CD14-positive monocyte (primary cell): ENCODE results near the gene ADAMTS3. TPM values are rescaled to one million over a fixed set of nuclear protein-coding genes. Genes with fewer than 3 reads are reported as not detected.

Experiments used
- DNase-seq, 3 donors: peaks; one replicate each; pipeline ENCODE4 v3.0.0-alpha.2; 2011 to 2022
- H2AFZ ChIP-seq: 2 replicates; pipeline ENCODE4 v1.6.0; 2012; ENCODE audit warnings: mild to moderate bottlenecking, low read depth, low read length, inconsistent platforms; ENCODE audit not compliant: insufficient read depth, poor library complexity, severe bottlenecking
- H3K27ac ChIP-seq, 2 donors: 1 replicate in 1 of 2; 2 replicates in 1 of 2; pipeline ENCODE4 v1.5.1; 2012 to 2013; ENCODE audit warnings: low read length in 2 of 2, control low read depth in 1 of 2, inconsistent platforms in 1 of 2, low read depth in 1 of 2, mild to moderate bottlenecking in 1 of 2
- H3K27me3 ChIP-seq, 2 donors: one replicate each; pipeline versions ENCODE4 v1.6.0 to v1.6.1; 2011 to 2013; ENCODE audit warnings: low read length in 2 of 2; ENCODE audit not compliant: control insufficient read depth in 2 of 2, insufficient read depth in 2 of 2
- H3K36me3 ChIP-seq, 2 donors: replicated peaks in 1 of 2; 1 replicate in 1 of 2; 2 replicates in 1 of 2; pipeline versions ENCODE4 v1.5.1 to v1.6.1; 2012 to 2013; ENCODE audit warnings: low read length in 2 of 2, control low read depth in 1 of 2, inconsistent platforms in 1 of 2, mild to moderate bottlenecking in 1 of 2; ENCODE audit not compliant: insufficient read depth in 2 of 2, control insufficient read depth in 1 of 2
- H3K4me1 ChIP-seq, 2 donors: 1 replicate in 1 of 2; 2 replicates in 1 of 2; pipeline versions ENCODE4 v1.5.1 to v1.6.1; 2012 to 2013; ENCODE audit warnings: low read length in 2 of 2, control low read depth in 1 of 2, inconsistent platforms in 1 of 2, mild to moderate bottlenecking in 1 of 2, moderate library complexity in 1 of 2; ENCODE audit not compliant: insufficient read depth in 2 of 2, control insufficient read depth in 1 of 2
- H3K4me2 ChIP-seq: replicated peaks from 2 replicates; pipeline ENCODE3; 2012; ENCODE audit warnings: low read length, moderate library complexity, mild to moderate bottlenecking; ENCODE audit not compliant: poor library complexity, severe bottlenecking; ENCODE audit errors: extremely low read depth
- H3K4me3 ChIP-seq, 3 experiments: fragments of 200-600 bp in 1 of 3; sonication (generic) in 1 of 3; replicated peaks in 1 of 3; 1 replicate in 2 of 3; 2 replicates in 1 of 3; pipeline ENCODE4 v1.5.1; 2011 to 2013; ENCODE audit warnings: low read length in 3 of 3, mild to moderate bottlenecking in 3 of 3, control low read depth in 2 of 3, low read depth in 2 of 3, inconsistent platforms in 1 of 3, moderate library complexity in 1 of 3
- H3K79me2 ChIP-seq: 2 replicates; pipeline ENCODE4 v1.6.0; 2012; ENCODE audit warnings: mild to moderate bottlenecking, control low read depth, inconsistent platforms, low read length, moderate library complexity; ENCODE audit not compliant: insufficient read depth
- H3K9ac ChIP-seq: 2 replicates; pipeline ENCODE4 v1.6.0; 2017; ENCODE audit warnings: low read length, mild to moderate bottlenecking; ENCODE audit not compliant: insufficient read depth, poor library complexity, severe bottlenecking
- H3K9me3 ChIP-seq, 2 donors: replicated peaks in 1 of 2; 1 replicate in 1 of 2; 2 replicates in 1 of 2; pipeline versions ENCODE4 v1.5.1 to v1.6.1; 2012 to 2013; ENCODE audit warnings: low read length in 2 of 2, control low read depth in 1 of 2; ENCODE audit not compliant: control insufficient read depth in 1 of 2, insufficient read depth in 1 of 2
- H4K20me1 ChIP-seq: 2 replicates; pipeline ENCODE4 v1.6.0; 2012; ENCODE audit warnings: mild to moderate bottlenecking, low read length, control low read depth, moderate library complexity; ENCODE audit not compliant: insufficient read depth
- H3K27ac Mint-ChIP-seq, 7 donors: one replicate each; pipeline ENCODE4 v1.8.0; 2020; ENCODE audit warnings: mild to moderate bottlenecking in 7 of 7, mixed read lengths in 7 of 7, moderate library complexity in 6 of 7, inconsistent platforms in 2 of 7
- H3K27me3 Mint-ChIP-seq, 3 donors: one replicate each; pipeline ENCODE4 v1.8.0; 2021 to 2022; ENCODE audit warnings: low read depth in 3 of 3, mild to moderate bottlenecking in 3 of 3, mixed read lengths in 3 of 3, moderate library complexity in 3 of 3, inconsistent platforms in 1 of 3
- H3K36me3 Mint-ChIP-seq, 2 donors: one replicate each; pipeline ENCODE4 v1.8.0; 2020; ENCODE audit warnings: mixed read lengths in 2 of 2, inconsistent platforms in 1 of 2, mild to moderate bottlenecking in 1 of 2
- H3K4me1 Mint-ChIP-seq: one replicate; pipeline ENCODE4 v1.8.0; 2020; ENCODE audit warnings: mild to moderate bottlenecking, mixed read lengths
- H3K4me3 Mint-ChIP-seq, 2 donors: one replicate each; pipeline ENCODE4 v1.8.0; 2020; ENCODE audit warnings: mild to moderate bottlenecking in 2 of 2, mixed read lengths in 2 of 2, moderate library complexity in 1 of 2
- H3K9me3 Mint-ChIP-seq, 7 donors: one replicate each; pipeline ENCODE4 v1.8.0; 2020 to 2022; ENCODE audit warnings: mixed read lengths in 7 of 7, mild to moderate bottlenecking in 6 of 7, moderate library complexity in 6 of 7, inconsistent platforms in 2 of 7
- CTCF ChIP-seq: fragments of 200-600 bp; IDR thresholded peaks from one replicate; pipeline ENCODE4 v1.8.0; 2022; ENCODE audit warnings: antibody characterized with exemption, mild to moderate bottlenecking
- WGBS: methylation state at CpG from one replicate; pipeline ENCODE4 v1.1.5; 2013; ENCODE audit warnings: missing lambda C conversion rate; ENCODE audit not compliant: insufficient coverage; 5-methylcytosine and 5-hydroxymethylcytosine counted together
- intact Hi-C, 2 donors: fragments of 100-400 bp; cut with micrococcal nuclease; formaldehyde crosslinking; loops; one replicate each; pipeline versions ENCODE4 v1.15.0 to v1.15.1; 2023
- polyA plus RNA-seq, 3 donors: library from polyadenylated mRNA; depleted of rRNA in 1 of 3; unstranded in 2 of 3; stranded (reverse) in 1 of 3; fragments of 300-500 nt in 2 of 3; fragments of >200 nt in 1 of 3; fragmentation: Illumina TruSeq in 2 of 3; gene quantifications; 1 replicate in 2 of 3; 2 replicates in 1 of 3; pipeline ENCODE4 v1.2.3, GENCODE V29; 2012 to 2021

The ADAMTS3 gene
- polyA plus RNA-seq, 3 donors, result not detected

- H3K27ac Mint-ChIP-seq, result no peak overlapping the region
- no CpG with 5 or more reads among the region's 6 CpGs for whole genome bisulfite sequencing
- no peak for DNase-seq
- Histone ChIP-seq H2AFZ (no peak overlapping the region), H4K20me1 (no peaks in the 10 kb centered on the region), H3K9me3 (no peaks in the 10 kb centered on the region), H3K79me2 (no peaks in the 10 kb centered on the region), H3K4me3 (no peak overlapping the region), H3K9ac (no peak overlapping the region), H3K27ac (no peak overlapping the region), H3K36me3 (no peaks in the 10 kb centered on the region), H3K4me1 (peaks cover 18 to 19% of the 10 kb centered on the region in 2 donors), H3K27me3 (peaks cover 17 to 44% of the 10 kb centered on the region in 2 donors), H3K4me2 (no peak overlapping the region)
- peaks cover 28% of the 10 kb centered on the region for H3K4me1 Mint-ChIP-seq
- H3K9me3 Mint-ChIP-seq, result peaks cover 0 to 20% (median 3%) of the 10 kb centered on the region in 7 donors
- no peak for TF ChIP-seq CTCF
- H3K36me3 Mint-ChIP-seq, result peaks cover 3 to 7% of the 10 kb centered on the region in 2 donors
- peaks cover 31 to 40% (median 36%) of the 10 kb centered on the region in 3 donors for H3K27me3 Mint-ChIP-seq
- no peak overlapping the region for H3K4me3 Mint-ChIP-seq
- intact Hi-C loops, result no loop called here
These were observed 2.3 kb upstream of the ADAMTS3 start for GRCh38 chr4:72571337-72571736.

GRCh38 chr4:72569719-72570235, 756 bp upstream of the ADAMTS3 start:
- Histone ChIP-seq H3K9ac (no peak overlapping the region), H3K4me3 (peak overlapping the region in 1 of 3 experiments; percentile 62), H3K27ac (no peak overlapping the region), H3K4me2 (peak overlapping the region; percentile 65), H3K79me2 (no peaks in the 10 kb centered on the region), H2AFZ (peak overlapping the region; percentile 63), H3K9me3 (no peaks in the 10 kb centered on the region), H4K20me1 (no peaks in the 10 kb centered on the region), H3K36me3 (no peaks in the 10 kb centered on the region), H3K4me1 (peaks cover 18 to 19% of the 10 kb centered on the region in 2 donors), H3K27me3 (peaks cover 17 to 44% of the 10 kb centered on the region in 2 donors)
- Mint-ChIP-seq H3K36me3 (peaks cover 3 to 7% of the 10 kb centered on the region in 2 donors), H3K27ac (no peak overlapping the region), H3K4me1 (peaks cover 28% of the 10 kb centered on the region), H3K27me3 (peaks cover 31 to 42% (median 36%) of the 10 kb centered on the region in 3 donors), H3K4me3 (peak overlapping the region; percentile 27 to 76), H3K9me3 (peaks cover 0 to 20% (median 3%) of the 10 kb centered on the region in 7 donors)
- DNase-seq, result no peak
- intact Hi-C loops, result no loop called here
- TF ChIP-seq CTCF, result no peak
- WGBS, result 28% methylated on average over 5 of the region's 15 CpGs
